Measurements from ENCODE around the gene CRADD.

Gene CRADD

GRCh38 chr12:93938317-93938716, 261.1 kb downstream of the CRADD start:
- TF ChIP-seq CREB1 (IDR thresholded peaks at IDR 0.05; ENCODE audit: low read depth) (no peak), TAF1 (IDR thresholded peaks at IDR 0.05; ENCODE audit: low read depth) (no peak), REST (IDR thresholded peaks at IDR 0.05; ENCODE audit: low read depth) (no peak), NFIC (IDR thresholded peaks at IDR 0.05) (no peak)

GRCh38 chr12:93938931-93939330, 261.8 kb downstream of the CRADD start:
- no peak for TF ChIP-seq ZBTB7A (IDR thresholded peaks at IDR 0.05; ENCODE audit: low read depth)
- TF ChIP-seq FOXM1 (IDR thresholded peaks at IDR 0.05; ENCODE audit: borderline replicate concordance, low read depth) = no peak
- TF ChIP-seq TEAD4 (IDR thresholded peaks at IDR 0.05) = no peak
- TF ChIP-seq EP300 (IDR thresholded peaks at IDR 0.05; ENCODE audit: borderline replicate concordance) = no peak
- no peak for TF ChIP-seq TCF12 (IDR thresholded peaks at IDR 0.05; ENCODE audit: low read depth)
- no peak for TF ChIP-seq MAX (IDR thresholded peaks at IDR 0.05)
- TF ChIP-seq TAF1 (IDR thresholded peaks at IDR 0.05; ENCODE audit: low read depth) = no peak

GRCh38 chr12:93939641-93940325, 262.6 kb downstream of the CRADD start:
- no peak for TF ChIP-seq TCF12 (IDR thresholded peaks at IDR 0.05; ENCODE audit: low read depth)
- TF ChIP-seq EP300 (IDR thresholded peaks at IDR 0.05; ENCODE audit: borderline replicate concordance) = no peak
- TF ChIP-seq NFIC (IDR thresholded peaks at IDR 0.05) = no peak

GRCh38 chr12:93943780-93944179, 266.6 kb downstream of the CRADD start:
- TF ChIP-seq TEAD4 (IDR thresholded peaks at IDR 0.05) (no peak), NFIC (IDR thresholded peaks at IDR 0.05) (no peak), REST (IDR thresholded peaks at IDR 0.05; ENCODE audit: low read depth) (no peak), EGR1 (IDR thresholded peaks at IDR 0.05) (no peak), EP300 (IDR thresholded peaks at IDR 0.05; ENCODE audit: borderline replicate concordance) (no peak), USF1 (IDR thresholded peaks at IDR 0.05) (no peak), ZBTB7A (IDR thresholded peaks at IDR 0.05; ENCODE audit: low read depth) (no peak), CEBPB (IDR thresholded peaks at IDR 0.05) (no peak)

GRCh38 chr12:93944201-93944600, 267.0 kb downstream of the CRADD start:
- TF ChIP-seq TAF1 (IDR thresholded peaks at IDR 0.05; ENCODE audit: low read depth) (no peak), CEBPB (IDR thresholded peaks at IDR 0.05) (no peak), FOXM1 (IDR thresholded peaks at IDR 0.05; ENCODE audit: borderline replicate concordance, low read depth) (no peak), USF1 (IDR thresholded peaks at IDR 0.05) (no peak), ZBTB7A (IDR thresholded peaks at IDR 0.05; ENCODE audit: low read depth) (no peak), TCF12 (IDR thresholded peaks at IDR 0.05; ENCODE audit: low read depth) (no peak), RAD21 (IDR thresholded peaks at IDR 0.05; ENCODE audit: low read depth) (no peak), MAX (IDR thresholded peaks at IDR 0.05) (no peak), NFIC (IDR thresholded peaks at IDR 0.05) (no peak), CREB1 (IDR thresholded peaks at IDR 0.05; ENCODE audit: low read depth) (no peak), TEAD4 (IDR thresholded peaks at IDR 0.05) (no peak), EP300 (IDR thresholded peaks at IDR 0.05; ENCODE audit: borderline replicate concordance) (no peak)
